ENCODE results near the gene TMEM132A.
A peak's percentile ranks its signal among the peaks of the same experiment; 100 is the strongest.
"Not testable (repeated sequence)": the region's sequence is repeated elsewhere in the genome, so short reads cannot be mapped to it uniquely, and the experiment has no call there.

Gene TMEM132A

GRCh38 chr11:60952742-60953170 is 28.5 kb downstream of the TMEM132A start:
- DNase-seq (ENCODE audit: extremely low read depth in 1 of 2, low read depth in 1 of 2) = no peak

GRCh38 chr11:60953781-60954180 is 29.5 kb downstream of the TMEM132A start:
- no peak for DNase-seq (ENCODE audit: extremely low read depth in 1 of 2, low read depth in 1 of 2)

- DNase-seq (ENCODE audit: extremely low read depth in 1 of 2, low read depth in 1 of 2) = no peak
These were observed 30.2 kb downstream of the TMEM132A start for GRCh38 chr11:60954421-60954820.

GRCh38 chr11:60955571-60955970 is 31.3 kb downstream of the TMEM132A start:
- no peak for DNase-seq (ENCODE audit: extremely low read depth in 1 of 2, low read depth in 1 of 2)

- no peak for DNase-seq (ENCODE audit: extremely low read depth in 1 of 2, low read depth in 1 of 2)
These were observed 32.9 kb downstream of the TMEM132A start for GRCh38 chr11:60957188-60957587.

- no peak for DNase-seq (ENCODE audit: extremely low read depth in 1 of 2, low read depth in 1 of 2)
These were observed 35.2 kb downstream of the TMEM132A start for GRCh38 chr11:60959431-60959830.

GRCh38 chr11:60960405-60960804 is 36.1 kb downstream of the TMEM132A start:
- no peak for DNase-seq (ENCODE audit: extremely low read depth in 1 of 2, low read depth in 1 of 2)

GRCh38 chr11:60964801-60965200 is 40.5 kb downstream of the TMEM132A start:
- DNase-seq (ENCODE audit: extremely low read depth in 1 of 2, low read depth in 1 of 2) = no peak

- no peak for DNase-seq (ENCODE audit: extremely low read depth in 1 of 2, low read depth in 1 of 2)
These were observed 42.6 kb downstream of the TMEM132A start for GRCh38 chr11:60966890-60967289.

- no peak for DNase-seq (ENCODE audit: extremely low read depth in 1 of 2, low read depth in 1 of 2)
These were observed 44.0 kb downstream of the TMEM132A start for GRCh38 chr11:60968223-60968622.

GRCh38 chr11:60970369-60970774 is 46.1 kb downstream of the TMEM132A start:
- peak; percentile 67 to 70 for DNase-seq (ENCODE audit: extremely low read depth in 1 of 2, low read depth in 1 of 2)

- no peak for DNase-seq (ENCODE audit: extremely low read depth in 1 of 2, low read depth in 1 of 2)
These were observed 46.6 kb downstream of the TMEM132A start for GRCh38 chr11:60970890-60971289.

- DNase-seq (ENCODE audit: extremely low read depth in 1 of 2, low read depth in 1 of 2) = peak; percentile 33 to 61
These were observed 47.3 kb downstream of the TMEM132A start, which contains the start of gene CD6 for GRCh38 chr11:60971520-60971919. Gene CD6, plus strand, starts transcription at chr11:60971680. Its CDS starts 186 bp downstream, at chr11:60971866.

GRCh38 chr11:60972182-60973030 is 48.1 kb downstream of the TMEM132A start:
- DNase-seq (ENCODE audit: extremely low read depth in 1 of 2, low read depth in 1 of 2) = no peak

- no peak for DNase-seq (ENCODE audit: extremely low read depth in 1 of 2, low read depth in 1 of 2)
These were observed 49.4 kb downstream of the TMEM132A start for GRCh38 chr11:60973699-60974098.

GRCh38 chr11:60974316-60974715 is 50.1 kb downstream of the TMEM132A start:
- not testable (repeated sequence) for DNase-seq (ENCODE audit: extremely low read depth in 1 of 2, low read depth in 1 of 2)

GRCh38 chr11:60974726-60975125 is 50.5 kb downstream of the TMEM132A start:
- DNase-seq (ENCODE audit: extremely low read depth in 1 of 2, low read depth in 1 of 2) = no peak

- no peak for DNase-seq (ENCODE audit: extremely low read depth in 1 of 2, low read depth in 1 of 2)
These were observed 53.0 kb downstream of the TMEM132A start for GRCh38 chr11:60977224-60977623.

GRCh38 chr11:60977836-60978235 is 53.6 kb downstream of the TMEM132A start:
- DNase-seq (ENCODE audit: extremely low read depth in 1 of 2, low read depth in 1 of 2) = no peak

- DNase-seq (ENCODE audit: extremely low read depth in 1 of 2, low read depth in 1 of 2) = no peak
These were observed 54.5 kb downstream of the TMEM132A start for GRCh38 chr11:60978546-60979380.

GRCh38 chr11:60981515-60981914 is 57.3 kb downstream of the TMEM132A start:
- DNase-seq (ENCODE audit: extremely low read depth in 1 of 2, low read depth in 1 of 2) = no peak

GRCh38 chr11:60982184-60982583 is 57.9 kb downstream of the TMEM132A start:
- no peak for DNase-seq (ENCODE audit: extremely low read depth in 1 of 2, low read depth in 1 of 2)
